Kidney (tissue), 14 donors: Measurements from ENCODE around the gene CNTN4. TPM values are rescaled to one million over a fixed set of nuclear protein-coding genes. Genes with fewer than 3 reads are reported as not detected.

Experiments used
- DNase-seq, 5 donors: peaks; one replicate each; pipeline ENCODE4 v3.0.0-alpha.2; 2013 to 2020
- FAIRE-seq: peaks from 2 replicates; lab custom pipeline; 2012; peaks lifted over from hg19 to GRCh38; lab: Jason Lieb, UNC
- H3K27ac ChIP-seq, 2 donors: one replicate each; pipeline ENCODE4 v1.7.0; 2013; ENCODE audit warnings: low read depth in 2 of 2, low read length in 2 of 2, inconsistent platforms in 1 of 2
- H3K27me3 ChIP-seq: one replicate; pipeline ENCODE4 v1.7.1; 2013; ENCODE audit warnings: low read length, inconsistent platforms; ENCODE audit not compliant: control insufficient read depth, insufficient read depth
- H3K36me3 ChIP-seq, 3 donors: one replicate each; pipeline versions ENCODE4 v1.7.0 to v1.7.1; 2013; ENCODE audit warnings: low read length in 3 of 3, control low read depth in 1 of 3, inconsistent platforms in 1 of 3; ENCODE audit not compliant: insufficient read depth in 3 of 3, control insufficient read depth in 2 of 3
- H3K4me1 ChIP-seq, 3 donors: one replicate each; pipeline versions ENCODE4 v1.7.0 to v1.7.1; 2013; ENCODE audit warnings: low read length in 3 of 3, inconsistent platforms in 1 of 3, low read depth in 1 of 3; ENCODE audit not compliant: control insufficient read depth in 2 of 3, insufficient read depth in 2 of 3
- H3K4me3 ChIP-seq, 3 donors: one replicate each; pipeline versions ENCODE4 v1.7.0 to v1.8.1; 2013; ENCODE audit warnings: low read length in 3 of 3, control low read depth in 1 of 3, inconsistent platforms in 1 of 3
- H3K9ac ChIP-seq, 3 donors: one replicate each; pipeline versions ENCODE4 v1.7.0 to v1.7.1; 2013; ENCODE audit warnings: low read length in 3 of 3, control low read depth in 1 of 3, inconsistent platforms in 1 of 3
- H3K9me3 ChIP-seq, 3 donors: one replicate each; pipeline versions ENCODE4 v1.7.0 to v1.7.1; 2013; ENCODE audit warnings: low read length in 3 of 3, control low read depth in 1 of 3, inconsistent platforms in 1 of 3; ENCODE audit not compliant: control insufficient read depth in 2 of 3, insufficient read depth in 1 of 3
- intact Hi-C: fragments of 100-400 bp; cut with DNase I; formaldehyde crosslinking; loops from one replicate; pipeline ENCODE4 v1.11.1; 2022
- polyA plus RNA-seq: library from polyadenylated mRNA; stranded (reverse); fragments of 350-450 nt; fragmentation: Illumina TruSeq; extraction: RNeasy Lipid Tissue Mini Kit (QIAGEN cat#74804); gene quantifications from one replicate; pipeline ENCODE4 v1.2.3, GENCODE V29; 2014; ENCODE audit warnings: low read depth, low replicate concordance; ENCODE audit not compliant: insufficient read depth
- total RNA-seq: library from RNA; stranded (reverse); fragmentation: NEBNext Ultra II Directional; extraction: Animal tissue kit (Norgen Biotek cat#: 25700); gene quantifications from one replicate; pipeline ENCODE4 v1.2.1, GENCODE V29; 2021
- TF ChIP-seq, protein P1 (sequence below): IDR thresholded peaks from 3 replicates; pipeline ENCODE4 v1.5.1; 2012; ENCODE audit warnings: mild to moderate bottlenecking, moderate library complexity, borderline replicate concordance; ENCODE audit not compliant: insufficient read depth; ENCODE audit errors: extremely low read depth
- donor health status: control.
- donor health status: control.
- donor health status: control.
- donor health status: control.
- donor health status: control.
- donor health status: DM: yes; HTN: yes; CAD: no.
- donor health status: Normal renal cell carcinoma (clear cell type).

Gene CNTN4
- total and polyA plus RNA-seq, 2 donors from 2014 or later = 2.2 to 13.4 TPM

GRCh38 chr3:2352134-2352762 lies 253.6 kb downstream of the CNTN4 start:
- Histone ChIP-seq H3K9me3 (no peaks in the 10 kb centered on the region), H3K36me3 (no peaks in the 10 kb centered on the region), H3K4me1 (no peaks in the 10 kb centered on the region), H3K4me3 (no peak overlapping the region), H3K9ac (no peak overlapping the region), H3K27me3 (no peaks in the 10 kb centered on the region), H3K27ac (no peak overlapping the region)
- intact Hi-C loops = no loop called here
- TF ChIP-seq, protein P1, sequence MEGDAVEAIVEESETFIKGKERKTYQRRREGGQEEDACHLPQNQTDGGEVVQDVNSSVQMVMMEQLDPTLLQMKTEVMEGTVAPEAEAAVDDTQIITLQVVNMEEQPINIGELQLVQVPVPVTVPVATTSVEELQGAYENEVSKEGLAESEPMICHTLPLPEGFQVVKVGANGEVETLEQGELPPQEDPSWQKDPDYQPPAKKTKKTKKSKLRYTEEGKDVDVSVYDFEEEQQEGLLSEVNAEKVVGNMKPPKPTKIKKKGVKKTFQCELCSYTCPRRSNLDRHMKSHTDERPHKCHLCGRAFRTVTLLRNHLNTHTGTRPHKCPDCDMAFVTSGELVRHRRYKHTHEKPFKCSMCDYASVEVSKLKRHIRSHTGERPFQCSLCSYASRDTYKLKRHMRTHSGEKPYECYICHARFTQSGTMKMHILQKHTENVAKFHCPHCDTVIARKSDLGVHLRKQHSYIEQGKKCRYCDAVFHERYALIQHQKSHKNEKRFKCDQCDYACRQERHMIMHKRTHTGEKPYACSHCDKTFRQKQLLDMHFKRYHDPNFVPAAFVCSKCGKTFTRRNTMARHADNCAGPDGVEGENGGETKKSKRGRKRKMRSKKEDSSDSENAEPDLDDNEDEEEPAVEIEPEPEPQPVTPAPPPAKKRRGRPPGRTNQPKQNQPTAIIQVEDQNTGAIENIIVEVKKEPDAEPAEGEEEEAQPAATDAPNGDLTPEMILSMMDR = no peak
- FAIRE-seq (no peak), DNase-seq (peak in 1 of 5 donors; percentile 67)

- H3K36me3 ChIP-seq = no peaks in the 10 kb centered on the region
- DNase-seq = peak in 3 of 5 donors; percentile 12 to 36 (median 16)
- no peak overlapping the region for H3K4me3 ChIP-seq
- no peaks in the 10 kb centered on the region for H3K4me1 ChIP-seq
- H3K27ac ChIP-seq = no peak overlapping the region
- no peaks in the 10 kb centered on the region for H3K9me3 ChIP-seq
- TF ChIP-seq, protein P1 = no peak
- no peaks in the 10 kb centered on the region for H3K27me3 ChIP-seq
- H3K9ac ChIP-seq = no peak overlapping the region
- intact Hi-C loops = no loop called here
- no peak for FAIRE-seq
Observed at GRCh38 chr3:2354702-2355101, 256.0 kb downstream of the CNTN4 start.

- Histone ChIP-seq H3K27ac (no peak overlapping the region), H3K36me3 (no peaks in the 10 kb centered on the region), H3K4me3 (no peak overlapping the region), H3K27me3 (no peaks in the 10 kb centered on the region), H3K9me3 (no peaks in the 10 kb centered on the region), H3K9ac (no peak overlapping the region), H3K4me1 (no peaks in the 10 kb centered on the region)
- TF ChIP-seq, protein P1 = no peak
- DNase-seq (no peak), FAIRE-seq (no peak)
- intact Hi-C loops = no loop called here
Observed at GRCh38 chr3:2356298-2356950, 257.8 kb downstream of the CNTN4 start.
